Adrenal gland (tissue), 12 donors: ENCODE data around the gene SLC39A7. TPM values are rescaled to one million over a fixed set of nuclear protein-coding genes. Genes with fewer than 3 reads are reported as not detected.
A peak's percentile ranks its signal among the peaks of the same experiment; 100 is the strongest.

ENCODE experiments used
- DNase-seq, 7 donors: peaks; one replicate each; pipeline ENCODE4 v3.0.0-alpha.2; 2019 to 2020
- H3K27ac ChIP-seq, 5 donors: fragments of 200-600 bp; sonication (generic) in 4 of 5; 1 replicate in 3 of 5; 2 replicates in 2 of 5; pipeline versions ENCODE4 v1.5.1 to v1.8.0; 2016 to 2020; ENCODE audit warnings: mild to moderate bottlenecking in 1 of 5
- H3K27me3 ChIP-seq: fragments of 200-600 bp; 2 replicates; pipeline ENCODE4 v1.8.0; 2021
- H3K36me3 ChIP-seq, 2 donors: fragments of 200-600 bp; replicated peaks in 1 of 2; 1 replicate in 1 of 2; 2 replicates in 1 of 2; pipeline versions ENCODE4 v1.5.1 to v1.8.0; 2018 to 2022
- H3K4me1 ChIP-seq, 2 donors: fragments of 200-600 bp; replicated peaks in 1 of 2; 1 replicate in 1 of 2; 2 replicates in 1 of 2; pipeline versions ENCODE4 v1.5.1 to v1.8.0; 2018 to 2021
- H3K4me3 ChIP-seq, 4 donors: fragments of 200-600 bp; sonication (generic) in 3 of 4; one replicate each; pipeline ENCODE4 v1.5.1; 2016 to 2018
- H3K9me3 ChIP-seq, 3 donors: fragments of 200-600 bp; sonication (generic) in 1 of 3; replicated peaks in 1 of 3; 1 replicate in 2 of 3; 2 replicates in 1 of 3; pipeline versions ENCODE4 v1.5.1 to v1.8.0; 2016 to 2021
- POLR2A ChIP-seq, 2 donors: fragments of 450-650 bp; IDR thresholded peaks; one replicate each; pipeline ENCODE4 v1.6.1; 2017; ENCODE audit warnings: antibody characterized with exemption in 2 of 2, mild to moderate bottlenecking in 2 of 2, moderate library complexity in 1 of 2
- WGBS, 4 donors: extraction: QIAGEN DNeasy Blood & Tissue Kit in 2 of 4; methylation state at CpG; one replicate each; pipeline versions ENCODE4 v1.1.5 to v1.1.7; 2013 to 2017; 5-methylcytosine and 5-hydroxymethylcytosine counted together
- intact Hi-C, 2 donors: fragments of 100-400 bp; cut with DNase I; formaldehyde crosslinking; loops; one replicate each; pipeline versions ENCODE4 v1.14.1 to v1.15.0; 2022 to 2023
- polyA plus RNA-seq, 3 donors: library from polyadenylated mRNA; stranded (reverse); fragments of 200-250 nt in 2 of 3; fragments of 350-450 nt in 1 of 3; fragmentation: Illumina TruSeq in 1 of 3; extraction: RNeasy Lipid Tissue Mini Kit (QIAGEN cat#74804) in 1 of 3; gene quantifications; one replicate each; pipeline ENCODE4 v1.2.3, GENCODE V29; 2013 to 2014
- total RNA-seq, 9 donors: library from RNA; depleted of rRNA in 4 of 9; stranded (reverse); fragments of >200 nt in 4 of 9; fragments of 120-200 nt in 1 of 9; fragmentation: NEBNext Ultra II Directional in 1 of 9; extraction: Animal tissue kit (Norgen Biotek cat#: 25700) in 1 of 9; gene quantifications; one replicate each; pipeline versions ENCODE4 v1.1.0 to v1.2.4, GENCODE V29; 2013 to 2023
- TF ChIP-seq, protein P1 (sequence below), 6 experiments: fragments of 450-650 bp in 4 of 6; fragments of 200-600 bp in 2 of 6; sonication (generic) in 1 of 6; IDR thresholded peaks; 1 replicate in 5 of 6; 2 replicates in 1 of 6; pipeline versions ENCODE4 v1.5.1 to v1.8.0; 2016 to 2021; ENCODE audit warnings: antibody characterized with exemption in 6 of 6, mild to moderate bottlenecking in 2 of 6, moderate library complexity in 1 of 6
- donor health status: healthy with polysubstance abuse.
- donor health status: Bipolar disorder and iron deficiency.
- donor health status: DM: yes; HTN: yes; CAD: no.
- donor health status: DM: no; HTN: no; CAD: no.
- donor health status: DM: no; HTN: no; CAD: no.
- donor health status: DM: yes; HTN: yes; CAD: no.

SLC39A7 gene
- total and polyA plus RNA-seq, 12 donors = 44.4 to 239 (median 111) TPM

GRCh38 chr6:33205191-33206026 lies 4.7 kb downstream of the SLC39A7 start:
- Histone ChIP-seq H3K27me3 (no peaks in the 10 kb centered on the region), H3K4me1 (peaks cover 30 to 42% of the 10 kb centered on the region in 2 donors), H3K9me3 (no peaks in the 10 kb centered on the region), H3K27ac (peak overlapping the region in 2 of 5 donors; percentile 28 to 76), H3K4me3 (peak overlapping the region in 1 of 4 donors; percentile 65), H3K36me3 (peaks cover 0 to 34% of the 10 kb centered on the region in 2 donors)
- intact Hi-C loops = loop anchor here in 1 of 2 donors (5.0 kb wide), 1 partner anchor 42 kb away; no protein-coding TSS in a partner anchor
- DNase-seq = no peak
- TF ChIP-seq POLR2A (IDR thresholded peaks at IDR 0.05) = no peak
- TF ChIP-seq, protein P1, sequence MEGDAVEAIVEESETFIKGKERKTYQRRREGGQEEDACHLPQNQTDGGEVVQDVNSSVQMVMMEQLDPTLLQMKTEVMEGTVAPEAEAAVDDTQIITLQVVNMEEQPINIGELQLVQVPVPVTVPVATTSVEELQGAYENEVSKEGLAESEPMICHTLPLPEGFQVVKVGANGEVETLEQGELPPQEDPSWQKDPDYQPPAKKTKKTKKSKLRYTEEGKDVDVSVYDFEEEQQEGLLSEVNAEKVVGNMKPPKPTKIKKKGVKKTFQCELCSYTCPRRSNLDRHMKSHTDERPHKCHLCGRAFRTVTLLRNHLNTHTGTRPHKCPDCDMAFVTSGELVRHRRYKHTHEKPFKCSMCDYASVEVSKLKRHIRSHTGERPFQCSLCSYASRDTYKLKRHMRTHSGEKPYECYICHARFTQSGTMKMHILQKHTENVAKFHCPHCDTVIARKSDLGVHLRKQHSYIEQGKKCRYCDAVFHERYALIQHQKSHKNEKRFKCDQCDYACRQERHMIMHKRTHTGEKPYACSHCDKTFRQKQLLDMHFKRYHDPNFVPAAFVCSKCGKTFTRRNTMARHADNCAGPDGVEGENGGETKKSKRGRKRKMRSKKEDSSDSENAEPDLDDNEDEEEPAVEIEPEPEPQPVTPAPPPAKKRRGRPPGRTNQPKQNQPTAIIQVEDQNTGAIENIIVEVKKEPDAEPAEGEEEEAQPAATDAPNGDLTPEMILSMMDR (IDR thresholded peaks at IDR 0.05) = no peak
- WGBS, 4 donors = 39 to 56% (median 51%) methylated on average over 10 to 17 of the region's 17 CpGs

DNA sequence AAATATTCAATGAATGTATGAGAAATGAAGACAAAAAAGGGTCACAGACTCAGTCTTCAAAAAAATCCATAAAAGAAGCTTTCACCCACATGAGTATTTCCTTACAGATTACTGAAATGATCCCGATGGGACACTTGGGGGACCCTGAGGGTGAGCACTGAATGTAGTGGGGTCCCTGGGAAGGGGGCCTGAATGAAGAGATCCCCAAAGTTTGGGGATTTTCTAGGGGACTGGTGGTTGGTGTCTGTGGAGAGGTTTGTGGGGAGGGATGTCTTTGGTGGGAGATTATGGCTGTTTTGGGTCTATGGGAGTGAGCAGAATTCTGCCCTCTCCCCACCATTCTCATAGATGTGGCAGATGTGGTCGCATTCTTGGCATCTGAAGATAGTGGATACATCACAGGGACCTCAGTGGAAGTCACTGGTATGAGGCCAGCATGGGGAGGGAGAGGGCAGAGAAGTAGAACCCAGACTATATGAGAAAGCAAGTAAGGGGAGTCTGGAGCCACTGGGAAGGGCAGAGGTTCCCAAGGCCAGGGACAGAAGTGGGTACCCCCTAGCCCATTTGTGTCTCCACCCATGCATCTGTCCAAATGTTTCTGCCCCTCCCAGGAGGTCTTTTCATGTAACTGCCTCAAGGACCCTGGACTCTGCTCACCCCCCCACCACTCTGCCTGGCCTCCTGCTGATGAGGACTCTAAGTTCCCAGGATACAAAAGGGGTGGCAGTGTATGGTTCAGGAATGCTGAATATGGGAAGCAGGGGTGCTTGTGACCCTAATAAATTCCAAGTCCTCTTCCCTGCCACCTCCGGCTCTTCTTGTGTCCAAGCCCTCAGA lies 5.6 kb downstream of the SLC39A7 start:
- no peak overlapping the region for H3K27ac ChIP-seq
- TF ChIP-seq POLR2A (IDR thresholded peaks at IDR 0.05) = no peak
- TF ChIP-seq, protein P1 (IDR thresholded peaks at IDR 0.05) = no peak
- WGBS, 4 donors = 76 to 86% (median 82%) methylated on average over 2 to 3 of the region's 3 CpGs
- H3K9me3 ChIP-seq = no peaks in the 10 kb centered on the region
- H3K4me3 ChIP-seq = no peak overlapping the region
- peaks cover 29 to 42% of the 10 kb centered on the region in 2 donors for H3K4me1 ChIP-seq
- peak in 1 of 7 donors; percentile 24 for DNase-seq
- intact Hi-C loops = loop anchor here in 1 of 2 donors (5.0 kb wide), 1 partner anchor 41 kb away; no protein-coding TSS in a partner anchor
- no peaks in the 10 kb centered on the region for H3K27me3 ChIP-seq
- H3K36me3 ChIP-seq = peaks cover 0 to 38% of the 10 kb centered on the region in 2 donors

- Histone ChIP-seq H3K27me3 (no peaks in the 10 kb centered on the region), H3K4me1 (peaks cover 22 to 35% of the 10 kb centered on the region in 2 donors), H3K36me3 (peaks cover 0 to 37% of the 10 kb centered on the region in 2 donors), H3K27ac (peak overlapping the region in 1 of 5 donors; percentile 95), H3K4me3 (peak overlapping the region in 2 of 4 donors; percentile 83 to 99), H3K9me3 (no peaks in the 10 kb centered on the region)
- peak in 6 of 7 donors; percentile 53 to 79 (median 66) for DNase-seq
- WGBS, 4 donors = 16 to 17% (median 16%) methylated on average over 17 to 20 of the region's 20 CpGs
- intact Hi-C loops = loop anchor here in 1 of 2 donors (5.0 kb wide), 1 partner anchor 40 kb away; no protein-coding TSS in a partner anchor
- TF ChIP-seq POLR2A (IDR thresholded peaks at IDR 0.05) = no peak
- TF ChIP-seq, protein P1 (IDR thresholded peaks at IDR 0.05) = no peak
These were observed 6.3 kb downstream of the SLC39A7 start for GRCh38 chr6:33206864-33207551.
